Germinal center (tissue), 1 donor: ENCODE measurements around the gene COL4A6.
"Not testable (repeated sequence)": the region's sequence is repeated elsewhere in the genome, so short reads cannot be mapped to it uniquely, and the experiment has no call there.

ENCODE experiments used
- DNase-seq: peaks from one replicate; pipeline ENCODE4 v3.0.0; 2012; ENCODE audit warnings: mixed read lengths, low spot score

The COL4A6 gene

GRCh38 chrX:108399418-108400165 is 38.6 kb downstream of the COL4A6 start:
- DNase-seq, result no peak

- no peak for DNase-seq
These were observed 40.4 kb downstream of the COL4A6 start for GRCh38 chrX:108397627-108398391.

GRCh38 chrX:108396986-108397385 is 41.2 kb downstream of the COL4A6 start:
- DNase-seq, result no peak

- no peak for DNase-seq
These were observed 41.9 kb downstream of the COL4A6 start for GRCh38 chrX:108396188-108396891.

GRCh38 chrX:108390976-108391717 is 47.1 kb downstream of the COL4A6 start:
- DNase-seq, result not testable (repeated sequence)

- DNase-seq, result no peak
These were observed 53.4 kb downstream of the COL4A6 start for GRCh38 chrX:108384783-108385182.

- DNase-seq, result no peak
These were observed 58.0 kb downstream of the COL4A6 start for GRCh38 chrX:108380222-108380621.

GRCh38 chrX:108376821-108377220 is 61.4 kb downstream of the COL4A6 start:
- DNase-seq, result not testable (repeated sequence)

- not testable (repeated sequence) for DNase-seq
These were observed 62.6 kb downstream of the COL4A6 start for GRCh38 chrX:108375591-108375990.

GRCh38 chrX:108366644-108367406 is 71.4 kb downstream of the COL4A6 start:
- no peak for DNase-seq

- DNase-seq, result no peak
These were observed 76.2 kb downstream of the COL4A6 start for GRCh38 chrX:108362026-108362425.

- no peak for DNase-seq
These were observed 76.9 kb downstream of the COL4A6 start for GRCh38 chrX:108361316-108361715.

GRCh38 chrX:108359806-108360602 is 78.2 kb downstream of the COL4A6 start:
- no peak for DNase-seq

- no peak for DNase-seq
These were observed 84.8 kb downstream of the COL4A6 start for GRCh38 chrX:108353452-108353851.

GRCh38 chrX:108349210-108349609 is 89.0 kb downstream of the COL4A6 start:
- no peak for DNase-seq

- DNase-seq, result no peak
These were observed 89.7 kb downstream of the COL4A6 start for GRCh38 chrX:108348525-108348924.

GRCh38 chrX:108347800-108348199 is 90.4 kb downstream of the COL4A6 start:
- DNase-seq, result no peak

- DNase-seq, result no peak
These were observed 94.0 kb downstream of the COL4A6 start for GRCh38 chrX:108344216-108344615.

- no peak for DNase-seq
These were observed 96.3 kb downstream of the COL4A6 start for GRCh38 chrX:108341947-108342346.

GRCh38 chrX:108332281-108332680 is 105.9 kb downstream of the COL4A6 start:
- DNase-seq, result no peak
